Nephron (organoid): ENCODE measurements around the gene KLHDC4.
"Not testable (repeated sequence)": the region's sequence is repeated elsewhere in the genome, so short reads cannot be mapped to it uniquely, and the experiment has no call there.

ENCODE experiments used
- H3K27ac Mint-ChIP-seq, 3 experiments: 2 replicates each; pipeline ENCODE4 v1.8.0; 2020; ENCODE audit warnings: mixed read lengths in 3 of 3, mild to moderate bottlenecking in 2 of 3, moderate library complexity in 1 of 3
- H3K27me3 Mint-ChIP-seq: 2 replicates; pipeline ENCODE4 v1.8.0; 2021; ENCODE audit warnings: low read depth, mild to moderate bottlenecking, moderate library complexity, mixed read lengths
- H3K36me3 Mint-ChIP-seq: 2 replicates; pipeline ENCODE4 v1.8.0; 2020; ENCODE audit warnings: low read depth, mixed read lengths
- H3K4me1 Mint-ChIP-seq: 2 replicates; pipeline ENCODE4 v1.8.0; 2020; ENCODE audit warnings: mixed read lengths
- H3K4me3 Mint-ChIP-seq, 3 experiments: 2 replicates each; pipeline ENCODE4 v1.8.0; 2020; ENCODE audit warnings: mild to moderate bottlenecking in 3 of 3, mixed read lengths in 3 of 3, moderate library complexity in 2 of 3
- H3K9me3 Mint-ChIP-seq: 2 replicates; pipeline ENCODE4 v1.8.0; 2020; ENCODE audit warnings: mixed read lengths
- CTCF ChIP-seq, 3 experiments: fragments of 200-600 bp; sonication (generic); IDR thresholded peaks; one replicate each; pipeline ENCODE4 v1.5.0; 2021; ENCODE audit warnings: antibody characterized with exemption in 3 of 3; ENCODE audit not compliant: unreplicated experiment in 3 of 3

KLHDC4 gene

GRCh38 chr16:87780385-87780989, 14.7 kb upstream of the KLHDC4 start:
- peaks cover 10% of the 10 kb centered on the region for H3K4me1 Mint-ChIP-seq
- no peak overlapping the region for H3K4me3 Mint-ChIP-seq
- H3K27me3 Mint-ChIP-seq = peaks cover 12% of the 10 kb centered on the region
- H3K9me3 Mint-ChIP-seq = no peaks in the 10 kb centered on the region
- no peak overlapping the region for H3K27ac Mint-ChIP-seq
- no peak for TF ChIP-seq CTCF (IDR thresholded peaks at IDR 0.05; ENCODE audit: unreplicated experiment in 3 of 3)
- H3K36me3 Mint-ChIP-seq = no peaks in the 10 kb centered on the region

GRCh38 chr16:87778830-87779579, 13.2 kb upstream of the KLHDC4 start:
- H3K36me3 Mint-ChIP-seq = no peaks in the 10 kb centered on the region
- no peak overlapping the region for H3K4me3 Mint-ChIP-seq
- peaks cover 10% of the 10 kb centered on the region for H3K4me1 Mint-ChIP-seq
- no peaks in the 10 kb centered on the region for H3K9me3 Mint-ChIP-seq
- peak; percentile 96 to 98 (median 97) for TF ChIP-seq CTCF (IDR thresholded peaks at IDR 0.05; ENCODE audit: unreplicated experiment in 3 of 3)
- H3K27ac Mint-ChIP-seq = peak overlapping the region in 2 of 3 experiments; percentile 38 to 74
- peaks cover 12% of the 10 kb centered on the region for H3K27me3 Mint-ChIP-seq

GRCh38 chr16:87778476-87778829, 12.7 kb upstream of the KLHDC4 start:
- Mint-ChIP-seq H3K27me3 (peaks cover 12% of the 10 kb centered on the region), H3K4me3 (no peak overlapping the region), H3K9me3 (no peaks in the 10 kb centered on the region), H3K4me1 (peaks cover 10% of the 10 kb centered on the region), H3K36me3 (no peaks in the 10 kb centered on the region), H3K27ac (no peak overlapping the region)
- no peak for TF ChIP-seq CTCF (IDR thresholded peaks at IDR 0.05; ENCODE audit: unreplicated experiment in 3 of 3)

GRCh38 chr16:87773836-87774235, 8.1 kb upstream of the KLHDC4 start:
- not testable (repeated sequence) for H3K4me3 Mint-ChIP-seq, H3K27ac Mint-ChIP-seq, H3K36me3 Mint-ChIP-seq, H3K9me3 Mint-ChIP-seq, H3K27me3 Mint-ChIP-seq
- peaks cover 10% of the 10 kb centered on the region for H3K4me1 Mint-ChIP-seq

- Mint-ChIP-seq H3K4me3 (peak overlapping the region; percentile 99 to 100 (median 100)), H3K27ac (peak overlapping the region in 1 of 3 experiments; percentile 47)
- not testable (repeated sequence) for H3K9me3 Mint-ChIP-seq, H3K27me3 Mint-ChIP-seq, H3K4me1 Mint-ChIP-seq, H3K36me3 Mint-ChIP-seq
Observed at GRCh38 chr16:87767456-87767855, 1.7 kb upstream of the KLHDC4 start.

GRCh38 chr16:87766485-87766797, 655 bp upstream of the KLHDC4 start:
- Mint-ChIP-seq H3K4me3 (peak overlapping the region; percentile 99 to 100 (median 100)), H3K36me3 (peaks cover 8% of the 10 kb centered on the region), H3K9me3 (no peaks in the 10 kb centered on the region), H3K4me1 (peaks cover 5% of the 10 kb centered on the region), H3K27me3 (no peaks in the 10 kb centered on the region), H3K27ac (no peak overlapping the region)
- no peak for TF ChIP-seq CTCF (IDR thresholded peaks at IDR 0.05; ENCODE audit: unreplicated experiment in 3 of 3)

- peak overlapping the region; percentile 83 to 90 (median 83) for H3K27ac Mint-ChIP-seq
- H3K36me3 Mint-ChIP-seq = peaks cover 16% of the 10 kb centered on the region
- H3K9me3 Mint-ChIP-seq = no peaks in the 10 kb centered on the region
- no peaks in the 10 kb centered on the region for H3K27me3 Mint-ChIP-seq
- TF ChIP-seq CTCF (IDR thresholded peaks at IDR 0.05; ENCODE audit: unreplicated experiment in 3 of 3) = no peak
- H3K4me3 Mint-ChIP-seq = peak overlapping the region; percentile 99 to 100 (median 100)
- peaks cover 5% of the 10 kb centered on the region for H3K4me1 Mint-ChIP-seq
Observed at GRCh38 chr16:87765473-87765775, 362 bp downstream of the KLHDC4 start.
